RWPE1 (cell line): ENCODE data around the gene SEL1L3.

Experiments
- CTCF ChIA-PET: fragments of 350-600 bp; sonication (Branson Sonifier 250); formaldehyde crosslinking; extraction: SDS; loops from one replicate; lab custom pipeline; 2021; lab: Yijun Ruan, JAX
- POLR2A ChIA-PET: fragments of 400-600 bp; formaldehyde crosslinking; extraction: SDS; loops from one replicate; lab custom pipeline; 2020; ENCODE audit warnings: antibody characterized with exemption; ENCODE audit not compliant: low non-redundant PET; lab: Yijun Ruan, JAX
- DNase-seq: peaks from one replicate; pipeline ENCODE4 v3.0.0; 2012; ENCODE audit warnings: low spot score
- H3K27ac ChIP-seq: fragments of 450-650 bp; 2 replicates; pipeline ENCODE4 v1.5.1; 2017
- CTCF ChIP-seq: fragments of 450-650 bp; conservative IDR thresholded peaks from 2 replicates; pipeline ENCODE4 v1.5.1; 2017; ENCODE audit warnings: low read depth, mild to moderate bottlenecking

The SEL1L3 gene

GRCh38 chr4:25773358-25773757, 89.4 kb downstream of the SEL1L3 start:
- POLR2A ChIA-PET, result no interaction called here
- no peak for TF ChIP-seq CTCF
- no peak for DNase-seq
- no peak overlapping the region for H3K27ac ChIP-seq
- CTCF ChIA-PET, result interaction anchor here (0.6 kb wide), 1 partner anchor 38 kb away, joined by 5 read pairs; no protein-coding TSS in a partner anchor

- DNase-seq, result no peak
- H3K27ac ChIP-seq, result no peak overlapping the region
- no peak for TF ChIP-seq CTCF
- CTCF ChIA-PET, result interaction anchor here (0.6 to 0.7 kb wide), 2 partner anchors 559 to 1236 kb away, joined by 3 read pairs; no protein-coding TSS in a partner anchor
- POLR2A ChIA-PET, result no interaction called here
These were observed 91.1 kb downstream of the SEL1L3 start for GRCh38 chr4:25771672-25772071.

- CTCF ChIA-PET, result interaction anchor here (0.6 to 0.7 kb wide), 2 partner anchors 560 to 1194 kb away, joined by 3 to 5 read pairs; no protein-coding TSS in a partner anchor
- H3K27ac ChIP-seq, result no peak overlapping the region
- TF ChIP-seq CTCF, result no peak
- POLR2A ChIA-PET, result no interaction called here
- DNase-seq, result no peak
These were observed 91.9 kb downstream of the SEL1L3 start for GRCh38 chr4:25770847-25771246.

- TF ChIP-seq CTCF, result no peak
- ChIA-PET POLR2A (no interaction called here), CTCF (interaction anchor here (0.5 to 2.4 kb wide), 2 partner anchors 114 to 328 kb away, joined by 3 to 42 read pairs; partner anchors contain the start of gene SLC34A2)
- no peak for DNase-seq
- H3K27ac ChIP-seq, result no peak overlapping the region
These were observed 93.5 kb downstream of the SEL1L3 start for GRCh38 chr4:25769251-25769650.

GRCh38 chr4:25767877-25768725, 94.7 kb downstream of the SEL1L3 start:
- no peak overlapping the region for H3K27ac ChIP-seq
- POLR2A ChIA-PET, result interaction anchor here (0.6 kb wide), 1 partner anchor 184 kb away, joined by 5 read pairs; no protein-coding TSS in a partner anchor
- peak; percentile 79 for TF ChIP-seq CTCF

GRCh38 chr4:25760518-25761157, 102.2 kb downstream of the SEL1L3 start:
- POLR2A ChIA-PET, result interaction anchor here (0.5 kb wide), 1 partner anchor 26 kb away, joined by 4 read pairs; no protein-coding TSS in a partner anchor
- CTCF ChIA-PET, result no interaction called here
- H3K27ac ChIP-seq, result no peak overlapping the region
- no peak for TF ChIP-seq CTCF
- DNase-seq, result no peak

More at GRCh38 chr4:25767877-25768725, 94.7 kb downstream of the SEL1L3 start:
- DNase-seq, result peak; percentile 70
- CTCF ChIA-PET, result interaction anchor here (0.6 to 2.4 kb wide), 8 partner anchors 202 to 1226 kb away, joined by 3 to 42 read pairs (median 4); no protein-coding TSS in a partner anchor
